Measurements from ENCODE around the gene HAGHL.

The HAGHL gene

DNA sequence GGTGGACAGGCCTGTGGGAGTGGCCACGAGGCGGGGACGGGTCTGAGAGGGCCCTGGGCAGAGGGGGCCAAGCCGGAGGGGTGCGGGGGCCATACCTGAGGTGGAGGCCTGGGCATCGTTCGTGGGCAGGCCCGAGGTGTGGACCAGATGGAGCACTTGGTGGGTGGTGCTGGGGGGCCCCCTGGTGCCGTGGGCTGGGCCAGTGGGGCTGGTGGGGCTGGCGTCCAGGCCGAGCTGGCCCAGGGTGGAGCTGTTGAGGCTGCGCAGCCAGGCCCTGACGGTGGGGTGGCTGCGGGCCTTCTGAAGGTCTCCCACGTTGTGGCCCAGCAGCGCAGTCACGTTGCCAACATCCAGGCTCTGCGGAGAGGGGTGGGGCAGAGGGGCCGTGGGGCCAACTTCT is 43.0 kb downstream of the HAGHL start:
- no peak for ATAC-seq

DNA sequence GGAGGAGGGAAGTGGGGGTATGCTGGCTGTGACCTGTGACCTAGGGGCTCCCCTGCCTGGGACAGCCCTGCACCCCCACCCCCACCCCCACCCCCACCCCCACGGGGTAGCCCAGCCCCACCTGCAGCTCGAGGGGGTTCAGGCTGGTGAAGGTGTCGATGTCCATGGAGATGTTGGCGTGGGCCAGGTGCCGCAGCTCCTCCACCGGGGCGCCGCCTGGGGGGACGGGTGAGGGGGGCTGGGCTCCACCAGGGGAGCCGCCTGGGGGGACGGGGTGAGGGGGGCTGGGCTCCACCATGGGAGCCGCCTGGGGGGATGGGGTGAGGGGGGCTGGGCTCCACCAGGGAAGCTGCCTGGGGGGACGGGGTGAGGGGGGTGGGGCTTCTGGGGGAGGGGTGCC is 43.5 kb downstream of the HAGHL start:
- no peak for ATAC-seq
- no peak for TF ChIP-seq ZC3H10 (CRISPR knock-in tag; IDR thresholded peaks at IDR 0.05)
- TF ChIP-seq, protein P1, sequence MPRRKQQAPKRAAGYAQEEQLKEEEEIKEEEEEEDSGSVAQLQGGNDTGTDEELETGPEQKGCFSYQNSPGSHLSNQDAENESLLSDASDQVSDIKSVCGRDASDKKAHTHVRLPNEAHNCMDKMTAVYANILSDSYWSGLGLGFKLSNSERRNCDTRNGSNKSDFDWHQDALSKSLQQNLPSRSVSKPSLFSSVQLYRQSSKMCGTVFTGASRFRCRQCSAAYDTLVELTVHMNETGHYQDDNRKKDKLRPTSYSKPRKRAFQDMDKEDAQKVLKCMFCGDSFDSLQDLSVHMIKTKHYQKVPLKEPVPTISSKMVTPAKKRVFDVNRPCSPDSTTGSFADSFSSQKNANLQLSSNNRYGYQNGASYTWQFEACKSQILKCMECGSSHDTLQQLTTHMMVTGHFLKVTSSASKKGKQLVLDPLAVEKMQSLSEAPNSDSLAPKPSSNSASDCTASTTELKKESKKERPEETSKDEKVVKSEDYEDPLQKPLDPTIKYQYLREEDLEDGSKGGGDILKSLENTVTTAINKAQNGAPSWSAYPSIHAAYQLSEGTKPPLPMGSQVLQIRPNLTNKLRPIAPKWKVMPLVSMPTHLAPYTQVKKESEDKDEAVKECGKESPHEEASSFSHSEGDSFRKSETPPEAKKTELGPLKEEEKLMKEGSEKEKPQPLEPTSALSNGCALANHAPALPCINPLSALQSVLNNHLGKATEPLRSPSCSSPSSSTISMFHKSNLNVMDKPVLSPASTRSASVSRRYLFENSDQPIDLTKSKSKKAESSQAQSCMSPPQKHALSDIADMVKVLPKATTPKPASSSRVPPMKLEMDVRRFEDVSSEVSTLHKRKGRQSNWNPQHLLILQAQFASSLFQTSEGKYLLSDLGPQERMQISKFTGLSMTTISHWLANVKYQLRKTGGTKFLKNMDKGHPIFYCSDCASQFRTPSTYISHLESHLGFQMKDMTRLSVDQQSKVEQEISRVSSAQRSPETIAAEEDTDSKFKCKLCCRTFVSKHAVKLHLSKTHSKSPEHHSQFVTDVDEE (CRISPR knock-in tag; IDR thresholded peaks at IDR 0.05) = no peak
- TF ChIP-seq RARB (CRISPR knock-in tag; IDR thresholded peaks at IDR 0.05) = no peak
- no peak for TF ChIP-seq TCF4 (CRISPR knock-in tag; IDR thresholded peaks at IDR 0.05; ENCODE audit: borderline replicate concordance)

More for the DNA sequence above, 43.0 kb downstream of the HAGHL start:
- TF ChIP-seq, protein P2, sequence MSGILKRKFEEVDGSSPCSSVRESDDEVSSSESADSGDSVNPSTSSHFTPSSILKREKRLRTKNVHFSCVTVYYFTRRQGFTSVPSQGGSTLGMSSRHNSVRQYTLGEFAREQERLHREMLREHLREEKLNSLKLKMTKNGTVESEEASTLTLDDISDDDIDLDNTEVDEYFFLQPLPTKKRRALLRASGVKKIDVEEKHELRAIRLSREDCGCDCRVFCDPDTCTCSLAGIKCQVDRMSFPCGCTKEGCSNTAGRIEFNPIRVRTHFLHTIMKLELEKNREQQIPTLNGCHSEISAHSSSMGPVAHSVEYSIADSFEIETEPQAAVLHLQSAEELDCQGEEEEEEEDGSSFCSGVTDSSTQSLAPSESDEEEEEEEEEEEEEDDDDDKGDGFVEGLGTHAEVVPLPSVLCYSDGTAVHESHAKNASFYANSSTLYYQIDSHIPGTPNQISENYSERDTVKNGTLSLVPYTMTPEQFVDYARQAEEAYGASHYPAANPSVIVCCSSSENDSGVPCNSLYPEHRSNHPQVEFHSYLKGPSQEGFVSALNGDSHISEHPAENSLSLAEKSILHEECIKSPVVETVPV (CRISPR knock-in tag; IDR thresholded peaks at IDR 0.05) = no peak
- TF ChIP-seq SNAI2 (CRISPR knock-in tag; IDR thresholded peaks at IDR 0.05) (no peak), PPARA (CRISPR knock-in tag; IDR thresholded peaks at IDR 0.05; ENCODE audit: borderline replicate concordance) (no peak), GLIS3 (CRISPR knock-in tag; IDR thresholded peaks at IDR 0.05) (no peak), ZNF565 (CRISPR knock-in tag; conservative IDR thresholded peaks at IDR 0.05; ENCODE audit: low read depth) (no peak), OSR1 (CRISPR knock-in tag; IDR thresholded peaks at IDR 0.05) (no peak), BACH2 (CRISPR knock-in tag; IDR thresholded peaks at IDR 0.05; ENCODE audit: borderline replicate concordance) (no peak)
- TF ChIP-seq, protein P3, sequence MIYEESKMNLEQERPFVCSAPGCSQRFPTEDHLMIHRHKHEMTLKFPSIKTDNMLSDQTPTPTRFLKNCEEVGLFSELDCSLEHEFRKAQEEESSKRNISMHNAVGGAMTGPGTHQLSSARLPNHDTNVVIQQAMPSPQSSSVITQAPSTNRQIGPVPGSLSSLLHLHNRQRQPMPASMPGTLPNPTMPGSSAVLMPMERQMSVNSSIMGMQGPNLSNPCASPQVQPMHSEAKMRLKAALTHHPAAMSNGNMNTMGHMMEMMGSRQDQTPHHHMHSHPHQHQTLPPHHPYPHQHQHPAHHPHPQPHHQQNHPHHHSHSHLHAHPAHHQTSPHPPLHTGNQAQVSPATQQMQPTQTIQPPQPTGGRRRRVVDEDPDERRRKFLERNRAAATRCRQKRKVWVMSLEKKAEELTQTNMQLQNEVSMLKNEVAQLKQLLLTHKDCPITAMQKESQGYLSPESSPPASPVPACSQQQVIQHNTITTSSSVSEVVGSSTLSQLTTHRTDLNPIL (CRISPR knock-in tag; IDR thresholded peaks at IDR 0.05; ENCODE audit: low read depth) = no peak
- TF ChIP-seq, protein P4, sequence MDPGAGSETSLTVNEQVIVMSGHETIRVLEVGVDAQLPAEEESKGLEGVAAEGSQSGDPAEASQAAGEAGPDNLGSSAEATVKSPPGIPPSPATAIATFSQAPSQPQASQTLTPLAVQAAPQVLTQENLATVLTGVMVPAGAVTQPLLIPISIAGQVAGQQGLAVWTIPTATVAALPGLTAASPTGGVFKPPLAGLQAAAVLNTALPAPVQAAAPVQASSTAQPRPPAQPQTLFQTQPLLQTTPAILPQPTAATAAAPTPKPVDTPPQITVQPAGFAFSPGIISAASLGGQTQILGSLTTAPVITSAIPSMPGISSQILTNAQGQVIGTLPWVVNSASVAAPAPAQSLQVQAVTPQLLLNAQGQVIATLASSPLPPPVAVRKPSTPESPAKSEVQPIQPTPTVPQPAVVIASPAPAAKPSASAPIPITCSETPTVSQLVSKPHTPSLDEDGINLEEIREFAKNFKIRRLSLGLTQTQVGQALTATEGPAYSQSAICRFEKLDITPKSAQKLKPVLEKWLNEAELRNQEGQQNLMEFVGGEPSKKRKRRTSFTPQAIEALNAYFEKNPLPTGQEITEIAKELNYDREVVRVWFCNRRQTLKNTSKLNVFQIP (CRISPR knock-in tag; IDR thresholded peaks at IDR 0.05; ENCODE audit: borderline replicate concordance, low read depth) = no peak

DNA sequence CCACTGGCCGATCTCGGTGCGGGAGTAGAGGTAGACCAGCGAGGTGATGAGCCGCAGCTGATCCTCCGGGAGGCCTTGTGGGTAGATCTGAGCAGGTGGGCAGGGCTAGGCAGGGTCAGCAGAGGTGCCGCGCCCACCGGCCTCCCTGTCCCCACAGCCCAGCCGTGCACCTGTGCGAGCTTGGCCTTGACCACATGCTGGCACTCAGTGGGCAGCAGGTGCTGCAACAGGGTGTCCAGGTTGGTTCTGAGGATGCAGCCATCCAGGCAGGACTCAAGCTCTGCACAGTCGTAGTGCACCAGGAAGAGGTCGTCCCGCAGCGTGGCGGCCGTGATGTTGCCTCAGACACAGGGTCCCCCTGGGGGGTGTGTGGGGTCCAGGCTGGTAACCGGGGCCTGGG is 46.1 kb downstream of the HAGHL start:
- ATAC-seq = no peak
- TF ChIP-seq ISL1 (CRISPR knock-in tag; IDR thresholded peaks at IDR 0.05) (no peak), TCF4 (CRISPR knock-in tag; IDR thresholded peaks at IDR 0.05; ENCODE audit: borderline replicate concordance) (no peak), SNAI2 (CRISPR knock-in tag; IDR thresholded peaks at IDR 0.05) (no peak), OSR1 (CRISPR knock-in tag; IDR thresholded peaks at IDR 0.05) (no peak), ZFP3 (CRISPR knock-in tag; IDR thresholded peaks at IDR 0.05) (no peak), RARB (CRISPR knock-in tag; IDR thresholded peaks at IDR 0.05) (no peak), ZC3H10 (CRISPR knock-in tag; IDR thresholded peaks at IDR 0.05) (no peak)

DNA sequence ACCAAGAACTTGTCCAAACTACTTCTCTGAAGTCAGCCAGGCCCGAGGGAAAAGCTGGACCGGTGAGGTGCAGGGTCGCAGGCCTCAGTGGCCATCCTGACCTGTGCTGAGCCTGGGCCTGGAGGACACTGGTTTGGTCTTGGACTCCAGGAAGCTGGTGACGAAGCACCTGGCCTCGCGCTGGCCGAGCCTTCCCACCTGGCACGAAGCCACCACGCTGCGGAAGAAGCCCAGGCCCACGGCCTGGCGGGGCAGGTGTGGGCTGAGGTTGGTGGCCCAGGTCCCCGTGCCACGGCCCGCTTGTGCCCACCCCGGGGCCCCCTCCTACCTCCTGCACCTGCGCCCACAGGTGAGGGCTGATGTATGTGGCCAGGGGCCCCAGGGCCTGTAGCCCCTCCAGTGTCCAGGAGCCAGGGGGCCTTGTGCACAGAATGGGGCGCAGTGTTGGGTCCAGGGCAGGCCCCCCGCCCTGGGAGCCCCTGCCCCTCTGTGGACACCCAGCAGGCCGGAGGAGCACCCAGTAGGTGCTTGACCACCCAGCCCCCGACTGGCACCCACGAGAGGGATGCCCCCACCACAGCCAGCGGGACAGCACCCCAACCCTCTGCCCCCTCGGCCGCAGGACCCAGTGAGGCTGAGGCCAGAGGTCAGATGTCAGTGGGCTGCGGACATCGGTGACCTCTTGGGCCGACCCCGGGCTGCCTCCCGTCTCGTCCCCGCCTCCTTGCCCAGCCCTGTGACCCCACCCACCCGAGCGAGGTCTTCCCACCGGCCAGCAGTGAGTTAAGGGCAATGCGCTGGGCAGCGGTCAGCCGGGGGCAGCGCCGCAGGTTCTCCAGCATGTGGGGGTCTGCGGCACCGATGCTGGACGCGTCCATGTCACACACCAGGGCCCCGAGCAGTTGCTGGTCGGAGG is 47.4 kb downstream of the HAGHL start:
- TF ChIP-seq ZNF565 (CRISPR knock-in tag; conservative IDR thresholded peaks at IDR 0.05; ENCODE audit: low read depth) (no peak), ARNTL (CRISPR knock-in tag; IDR thresholded peaks at IDR 0.05; ENCODE audit: borderline replicate concordance, low read depth) (no peak), CSDC2 (CRISPR knock-in tag; IDR thresholded peaks at IDR 0.05) (no peak), BACH2 (CRISPR knock-in tag; IDR thresholded peaks at IDR 0.05; ENCODE audit: borderline replicate concordance) (no peak), ZFP3 (CRISPR knock-in tag; IDR thresholded peaks at IDR 0.05) (no peak), ZNF70 (CRISPR knock-in tag; IDR thresholded peaks at IDR 0.05) (no peak), GLIS3 (CRISPR knock-in tag; IDR thresholded peaks at IDR 0.05) (no peak), ISL1 (CRISPR knock-in tag; IDR thresholded peaks at IDR 0.05) (no peak)
- TF ChIP-seq, protein P4 (CRISPR knock-in tag; IDR thresholded peaks at IDR 0.05; ENCODE audit: borderline replicate concordance, low read depth) = no peak
- TF ChIP-seq, protein P5, sequence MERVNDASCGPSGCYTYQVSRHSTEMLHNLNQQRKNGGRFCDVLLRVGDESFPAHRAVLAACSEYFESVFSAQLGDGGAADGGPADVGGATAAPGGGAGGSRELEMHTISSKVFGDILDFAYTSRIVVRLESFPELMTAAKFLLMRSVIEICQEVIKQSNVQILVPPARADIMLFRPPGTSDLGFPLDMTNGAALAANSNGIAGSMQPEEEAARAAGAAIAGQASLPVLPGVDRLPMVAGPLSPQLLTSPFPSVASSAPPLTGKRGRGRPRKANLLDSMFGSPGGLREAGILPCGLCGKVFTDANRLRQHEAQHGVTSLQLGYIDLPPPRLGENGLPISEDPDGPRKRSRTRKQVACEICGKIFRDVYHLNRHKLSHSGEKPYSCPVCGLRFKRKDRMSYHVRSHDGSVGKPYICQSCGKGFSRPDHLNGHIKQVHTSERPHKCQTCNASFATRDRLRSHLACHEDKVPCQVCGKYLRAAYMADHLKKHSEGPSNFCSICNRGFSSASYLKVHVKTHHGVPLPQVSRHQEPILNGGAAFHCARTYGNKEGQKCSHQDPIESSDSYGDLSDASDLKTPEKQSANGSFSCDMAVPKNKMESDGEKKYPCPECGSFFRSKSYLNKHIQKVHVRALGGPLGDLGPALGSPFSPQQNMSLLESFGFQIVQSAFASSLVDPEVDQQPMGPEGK (CRISPR knock-in tag; IDR thresholded peaks at IDR 0.05; ENCODE audit: borderline replicate concordance) = no peak
- TF ChIP-seq, protein P1 (CRISPR knock-in tag; IDR thresholded peaks at IDR 0.05) = no peak
- no peak for ATAC-seq

All from SK-N-SH treated with all-trans-retinoic acid at 6 μM for 48 hours (cell line).